A673 (cell line): ENCODE results near the gene GBA3.

Experiments
- CTCF ChIP-seq: fragments of 300-800, 200-600 bp; sonication (generic); conservative IDR thresholded peaks from 2 replicates; pipeline ENCODE4 v1.5.1; 2017; ENCODE audit warnings: low read depth, mild to moderate bottlenecking, antibody characterized with exemption, low read length, moderate library complexity, mixed read lengths
- EZH2 ChIP-seq: fragments of 200-600 bp; sonication (generic); IDR thresholded peaks from 2 replicates; pipeline ENCODE4 v1.6.1; 2017; ENCODE audit warnings: borderline replicate concordance, low read depth, mild to moderate bottlenecking, mixed read lengths, antibody characterized with exemption, low read length; ENCODE audit not compliant: poor library complexity, severe bottlenecking

DNA sequence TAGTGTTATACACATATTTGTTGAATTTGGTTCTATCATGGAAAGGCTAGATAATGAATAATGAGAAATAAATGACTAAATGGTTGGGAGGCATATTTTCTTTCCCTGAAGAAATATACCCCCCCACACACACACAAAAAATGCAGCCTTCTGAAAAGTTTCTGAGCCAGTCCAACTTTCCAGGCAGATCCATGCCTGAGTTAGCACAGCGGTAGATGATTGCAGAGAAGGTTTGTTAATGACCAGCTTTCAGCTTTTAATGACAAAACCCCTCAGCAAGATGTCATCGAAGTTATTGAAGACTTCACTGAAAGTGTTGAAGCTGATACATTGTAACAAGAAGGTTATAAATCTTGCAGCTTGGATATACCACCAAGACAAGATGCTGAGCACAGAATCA lies 61.4 kb downstream of the GBA3 start:
- no peak for TF ChIP-seq CTCF
- TF ChIP-seq EZH2 = no peak
